ENCODE data around the gene PPCDC.
A peak's percentile ranks its signal among the peaks of the same experiment; 100 is the strongest.

The PPCDC gene

DNA sequence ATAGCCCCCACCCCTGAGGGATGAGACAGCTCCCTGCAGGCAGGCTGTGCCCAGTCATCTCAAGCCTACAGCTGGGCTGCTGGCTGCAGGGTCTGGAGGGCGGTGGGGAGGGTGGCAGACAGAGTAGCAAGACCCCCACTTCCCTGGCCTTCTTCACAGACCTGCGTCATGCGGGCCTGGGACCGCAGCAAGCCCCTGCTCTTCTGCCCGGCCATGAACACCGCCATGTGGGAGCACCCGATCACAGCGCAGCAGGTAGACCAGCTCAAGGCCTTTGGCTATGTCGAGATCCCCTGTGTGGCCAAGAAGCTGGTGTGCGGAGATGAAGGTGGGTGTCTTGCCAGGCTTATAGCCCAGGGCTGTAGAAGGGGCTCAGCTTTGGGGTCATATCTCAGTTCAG is 25.0 kb downstream of the PPCDC start:
- Histone ChIP-seq H3K4me1 (ENCODE audit: control insufficient read depth, insufficient read depth, low read length) (peaks cover 21% of the 10 kb centered on the region), H3K4me3 (ENCODE audit: low read length) (no peak overlapping the region), H3K9me3 (ENCODE audit: control insufficient read depth, low read length) (no peaks in the 10 kb centered on the region), H3K36me3 (ENCODE audit: control insufficient read depth, insufficient read depth, low read length, severe bottlenecking) (peaks cover 11% of the 10 kb centered on the region), H3K9ac (ENCODE audit: low read length) (no peak overlapping the region), H3K27me3 (replicated peaks; ENCODE audit: control insufficient read depth, insufficient read depth, low read length) (no peaks in the 10 kb centered on the region)
- no peak for DNase-seq (ENCODE audit: low read depth)

DNA sequence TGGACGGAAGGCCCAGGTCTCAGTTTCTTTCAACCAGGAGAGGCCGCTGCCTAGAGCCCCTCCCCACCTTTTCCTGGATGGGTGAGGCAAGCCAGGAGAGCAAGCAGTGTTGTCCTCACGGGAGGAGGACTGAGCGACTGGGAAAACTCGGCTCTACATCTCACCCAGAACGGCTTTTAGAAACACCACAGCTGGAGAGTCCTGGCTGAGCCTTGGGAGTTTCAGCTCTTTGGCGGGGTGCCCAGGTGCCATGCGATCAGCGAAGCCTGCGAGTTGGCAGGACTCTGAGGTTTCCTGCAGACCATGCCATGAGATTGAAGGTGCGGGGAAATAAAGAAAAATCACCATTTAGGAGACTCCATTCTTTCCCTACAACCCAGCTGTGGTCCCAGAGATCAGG is 26.0 kb downstream of the PPCDC start:
- DNase-seq (ENCODE audit: low read depth) = no peak
- no peaks in the 10 kb centered on the region for H3K9me3 ChIP-seq (ENCODE audit: control insufficient read depth, low read length)
- H3K4me1 ChIP-seq (ENCODE audit: control insufficient read depth, insufficient read depth, low read length) = peaks cover 14% of the 10 kb centered on the region

DNA sequence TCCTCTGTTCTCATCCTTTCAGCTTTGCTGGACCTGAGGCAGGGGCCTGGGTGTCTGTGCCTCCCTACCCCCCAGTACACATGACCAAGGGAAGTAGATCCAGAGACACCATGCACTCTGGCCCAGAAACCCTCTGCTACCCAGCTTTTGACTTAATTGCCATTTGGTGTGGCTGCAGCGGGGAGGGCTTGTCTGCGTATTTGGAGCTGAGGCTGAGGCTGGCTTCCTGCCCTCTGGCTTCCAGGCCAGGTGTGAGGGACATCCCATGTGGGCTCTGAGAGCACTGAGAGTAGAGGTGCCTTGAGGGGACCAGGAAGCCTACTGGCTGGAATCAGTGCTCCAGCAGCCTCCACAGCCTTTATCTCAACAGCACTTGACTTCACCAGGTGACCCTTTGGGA is 26.9 kb downstream of the PPCDC start:
- Histone ChIP-seq H3K9me3 (ENCODE audit: control insufficient read depth, low read length) (no peaks in the 10 kb centered on the region), H3K4me3 (ENCODE audit: low read length) (no peak overlapping the region), H3K9ac (ENCODE audit: low read length) (no peak overlapping the region), H3K4me1 (ENCODE audit: control insufficient read depth, insufficient read depth, low read length) (peaks cover 12% of the 10 kb centered on the region), H3K27me3 (replicated peaks; ENCODE audit: control insufficient read depth, insufficient read depth, low read length) (no peaks in the 10 kb centered on the region), H3K36me3 (ENCODE audit: control insufficient read depth, insufficient read depth, low read length, severe bottlenecking) (peaks cover 11% of the 10 kb centered on the region)
- DNase-seq (ENCODE audit: low read depth) = no peak

More for the DNA sequence above, 26.0 kb downstream of the PPCDC start:
- Histone ChIP-seq H3K4me3 (ENCODE audit: low read length) (no peak overlapping the region), H3K36me3 (ENCODE audit: control insufficient read depth, insufficient read depth, low read length, severe bottlenecking) (peaks cover 11% of the 10 kb centered on the region), H3K9ac (ENCODE audit: low read length) (no peak overlapping the region), H3K27me3 (replicated peaks; ENCODE audit: control insufficient read depth, insufficient read depth, low read length) (no peaks in the 10 kb centered on the region)

DNA sequence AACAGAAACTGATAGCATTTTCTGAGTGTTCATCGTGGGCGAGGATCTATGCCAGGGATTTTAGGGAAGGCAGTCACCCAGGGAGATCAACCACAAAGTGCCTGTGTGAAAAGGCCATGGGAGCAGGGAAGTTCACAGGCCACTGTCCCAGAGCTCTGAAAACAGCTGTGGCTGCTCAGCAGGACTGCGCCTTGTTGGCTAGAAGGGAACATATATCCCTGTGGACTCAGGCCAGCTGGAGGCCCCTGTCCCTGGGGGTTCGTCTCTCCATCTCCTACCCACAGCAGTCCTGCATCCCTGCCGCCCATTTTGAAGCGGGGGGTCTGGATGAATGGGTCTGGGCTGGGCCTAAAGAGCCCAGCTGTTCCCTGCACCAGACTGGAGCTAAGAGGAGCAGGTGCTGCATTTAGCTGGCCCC is 27.8 kb downstream of the PPCDC start:
- no peak for DNase-seq (ENCODE audit: low read depth)
- peaks cover 12% of the 10 kb centered on the region for H3K4me1 ChIP-seq (ENCODE audit: control insufficient read depth, insufficient read depth, low read length)
- H3K9me3 ChIP-seq (ENCODE audit: control insufficient read depth, low read length) = no peaks in the 10 kb centered on the region
- peaks cover 11% of the 10 kb centered on the region for H3K36me3 ChIP-seq (ENCODE audit: control insufficient read depth, insufficient read depth, low read length, severe bottlenecking)
- H3K4me3 ChIP-seq (ENCODE audit: low read length) = no peak overlapping the region
- H3K27me3 ChIP-seq (replicated peaks; ENCODE audit: control insufficient read depth, insufficient read depth, low read length) = no peaks in the 10 kb centered on the region
- H3K9ac ChIP-seq (ENCODE audit: low read length) = no peak overlapping the region

DNA sequence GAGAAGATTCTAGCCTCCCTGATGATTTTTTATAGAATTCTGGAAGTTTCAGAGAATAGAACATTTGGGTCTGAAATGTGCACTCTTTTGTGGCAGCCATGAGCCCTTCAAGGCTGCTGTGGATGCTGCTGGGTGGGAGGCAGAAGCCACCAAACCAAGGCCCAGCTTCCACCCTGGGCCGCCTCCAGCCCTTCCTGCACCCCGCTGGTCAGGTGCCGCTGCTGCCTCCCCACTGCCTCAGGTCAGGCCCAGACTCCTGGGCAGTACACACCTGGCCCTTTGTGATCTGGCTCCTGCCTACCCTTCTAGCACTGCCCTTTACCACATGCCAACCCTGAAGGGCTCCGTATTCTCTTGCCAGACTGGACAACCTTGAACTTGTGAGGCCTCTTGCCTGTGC is 28.3 kb downstream of the PPCDC start:
- Histone ChIP-seq H3K36me3 (ENCODE audit: control insufficient read depth, insufficient read depth, low read length, severe bottlenecking) (peaks cover 11% of the 10 kb centered on the region), H3K9me3 (ENCODE audit: control insufficient read depth, low read length) (no peaks in the 10 kb centered on the region), H3K9ac (ENCODE audit: low read length) (no peak overlapping the region), H3K27me3 (replicated peaks; ENCODE audit: control insufficient read depth, insufficient read depth, low read length) (no peaks in the 10 kb centered on the region), H3K4me1 (ENCODE audit: control insufficient read depth, insufficient read depth, low read length) (peaks cover 10% of the 10 kb centered on the region), H3K4me3 (ENCODE audit: low read length) (no peak overlapping the region)
- DNase-seq (ENCODE audit: low read depth) = no peak

DNA sequence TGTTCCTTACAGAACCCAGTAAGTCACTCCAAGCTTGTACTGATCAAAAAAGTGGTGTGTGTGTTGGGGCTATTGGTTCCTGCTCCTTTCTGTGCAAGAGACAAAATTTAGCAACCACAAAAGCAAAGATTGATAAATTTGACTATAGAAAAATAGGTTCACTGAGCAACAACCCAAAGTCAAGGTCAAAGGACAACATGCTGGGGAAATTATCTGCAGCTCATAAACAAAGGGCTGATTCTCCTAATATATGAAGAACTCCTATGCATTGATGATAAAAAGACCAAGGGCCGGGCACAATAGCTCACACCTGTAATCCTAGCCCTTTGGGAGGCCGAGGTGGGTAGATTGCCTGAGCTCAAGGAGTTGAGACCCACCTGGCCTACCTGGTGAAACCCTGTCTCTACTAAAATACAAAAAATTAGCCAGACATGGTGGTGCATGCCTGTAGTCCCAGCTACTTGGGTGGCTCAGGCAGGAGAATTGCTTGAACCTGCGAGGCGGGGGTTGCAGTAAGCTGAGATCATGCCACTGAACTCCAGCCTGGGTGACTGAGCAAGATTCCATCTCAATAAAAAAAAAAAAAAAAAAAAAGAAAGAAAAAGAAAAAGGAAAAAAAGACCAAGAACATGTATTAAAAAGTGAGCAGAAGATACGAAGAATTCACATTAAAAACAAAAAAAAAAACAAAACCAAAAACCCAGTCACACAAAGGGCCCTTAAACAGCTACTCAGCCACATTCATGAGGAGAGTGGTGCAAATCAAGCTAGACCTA is 29.8 kb downstream of the PPCDC start:
- Histone ChIP-seq H3K36me3 (ENCODE audit: control insufficient read depth, insufficient read depth, low read length, severe bottlenecking) (peaks cover 11% of the 10 kb centered on the region), H3K27me3 (replicated peaks; ENCODE audit: control insufficient read depth, insufficient read depth, low read length) (no peaks in the 10 kb centered on the region), H3K9me3 (ENCODE audit: control insufficient read depth, low read length) (no peaks in the 10 kb centered on the region)

DNA sequence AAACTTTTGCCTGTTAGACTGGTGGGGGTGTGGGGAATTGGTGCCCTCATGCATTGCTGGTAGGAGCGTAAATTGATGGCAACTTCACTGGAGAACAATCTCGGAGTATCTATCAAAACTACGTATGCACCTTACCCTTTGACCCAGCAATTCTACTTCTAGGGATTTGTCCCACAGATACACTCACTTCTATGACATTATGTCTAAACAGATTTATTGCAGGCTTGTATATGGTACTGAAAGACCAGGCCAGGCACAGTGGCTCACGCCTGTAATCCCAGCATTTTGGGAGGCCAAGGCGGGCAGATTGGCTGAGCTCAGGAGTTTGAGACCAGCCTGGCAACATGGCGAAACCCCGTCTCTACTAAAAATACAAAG is 30.3 kb downstream of the PPCDC start:
- DNase-seq (ENCODE audit: low read depth) = no peak
- Histone ChIP-seq H3K4me3 (ENCODE audit: low read length) (no peak overlapping the region), H3K9ac (ENCODE audit: low read length) (no peak overlapping the region), H3K9me3 (ENCODE audit: control insufficient read depth, low read length) (no peaks in the 10 kb centered on the region), H3K36me3 (ENCODE audit: control insufficient read depth, insufficient read depth, low read length, severe bottlenecking) (peaks cover 7% of the 10 kb centered on the region), H3K4me1 (ENCODE audit: control insufficient read depth, insufficient read depth, low read length) (peaks cover 5% of the 10 kb centered on the region), H3K27me3 (replicated peaks; ENCODE audit: control insufficient read depth, insufficient read depth, low read length) (no peaks in the 10 kb centered on the region)

More for the DNA sequence above, 29.8 kb downstream of the PPCDC start:
- Histone ChIP-seq H3K4me3 (ENCODE audit: low read length) (no peak overlapping the region), H3K4me1 (ENCODE audit: control insufficient read depth, insufficient read depth, low read length) (peaks cover 5% of the 10 kb centered on the region), H3K9ac (ENCODE audit: low read length) (no peak overlapping the region)
- no peak for DNase-seq (ENCODE audit: low read depth)

DNA sequence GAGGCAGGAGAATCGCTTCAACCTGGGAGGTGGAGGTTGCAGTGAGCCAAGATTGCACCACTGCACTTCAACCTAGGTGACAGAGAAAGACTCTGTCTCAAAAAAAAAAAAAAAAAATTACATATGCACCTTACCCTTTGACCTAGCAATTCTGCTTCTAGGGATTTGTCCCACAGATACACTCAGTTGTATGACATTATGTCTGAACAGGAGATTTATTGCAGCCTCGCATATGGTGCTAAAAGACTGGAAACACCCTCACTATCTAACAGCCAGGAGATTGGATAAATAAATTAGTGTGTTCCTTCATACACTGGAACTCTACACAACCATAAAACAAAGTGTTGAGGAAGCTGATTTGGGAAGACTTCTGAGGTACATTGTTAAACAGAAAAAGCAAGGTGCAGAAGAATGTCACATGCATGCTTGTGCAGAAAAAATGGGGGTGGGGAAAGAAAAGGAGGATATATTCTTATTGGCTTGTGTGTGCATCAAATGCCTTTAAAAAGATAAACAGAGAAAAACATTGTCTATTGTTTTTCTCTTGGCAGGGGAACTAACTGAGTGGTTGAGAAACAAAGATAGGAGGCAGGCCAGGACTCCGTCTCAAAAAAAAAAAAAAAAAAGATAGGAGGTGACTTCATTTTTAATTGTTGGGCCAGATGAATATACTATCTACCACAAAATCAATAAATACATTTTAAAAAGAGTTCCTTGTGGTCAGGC is 30.9 kb downstream of the PPCDC start:
- H3K9ac ChIP-seq (ENCODE audit: low read length) = no peak overlapping the region
- DNase-seq (ENCODE audit: low read depth) = no peak
- no peaks in the 10 kb centered on the region for H3K9me3 ChIP-seq (ENCODE audit: control insufficient read depth, low read length)
- H3K4me3 ChIP-seq (ENCODE audit: low read length) = no peak overlapping the region
- peaks cover 4% of the 10 kb centered on the region for H3K36me3 ChIP-seq (ENCODE audit: control insufficient read depth, insufficient read depth, low read length, severe bottlenecking)
- peaks cover 5% of the 10 kb centered on the region for H3K4me1 ChIP-seq (ENCODE audit: control insufficient read depth, insufficient read depth, low read length)
- H3K27me3 ChIP-seq (replicated peaks; ENCODE audit: control insufficient read depth, insufficient read depth, low read length) = no peaks in the 10 kb centered on the region

DNA sequence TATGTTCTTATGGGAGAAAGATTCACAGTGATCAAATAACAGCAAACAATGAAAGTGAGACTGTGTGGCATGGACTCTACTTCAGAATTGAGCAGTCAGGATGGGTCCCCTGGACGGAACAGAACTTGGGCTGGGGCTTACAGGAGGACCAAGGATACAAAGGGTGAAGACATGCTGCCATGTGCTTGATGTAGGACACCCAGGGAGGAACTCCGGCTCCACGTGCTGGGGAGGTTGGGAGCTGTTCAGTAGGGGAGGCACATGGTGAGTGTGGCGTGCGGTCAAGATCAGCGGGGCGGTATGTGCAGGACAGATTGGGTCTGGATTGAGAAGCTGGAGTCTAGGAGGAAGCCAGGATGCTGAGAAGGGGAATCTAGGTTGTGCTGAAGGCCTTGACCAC is 32.6 kb downstream of the PPCDC start:
- DNase-seq (ENCODE audit: low read depth) = no peak
- H3K27me3 ChIP-seq (replicated peaks; ENCODE audit: control insufficient read depth, insufficient read depth, low read length) = no peaks in the 10 kb centered on the region
- peaks cover 5% of the 10 kb centered on the region for H3K4me1 ChIP-seq (ENCODE audit: control insufficient read depth, insufficient read depth, low read length)
- H3K4me3 ChIP-seq (ENCODE audit: low read length) = no peak overlapping the region
- H3K36me3 ChIP-seq (ENCODE audit: control insufficient read depth, insufficient read depth, low read length, severe bottlenecking) = no peaks in the 10 kb centered on the region
- no peaks in the 10 kb centered on the region for H3K9me3 ChIP-seq (ENCODE audit: control insufficient read depth, low read length)
- H3K9ac ChIP-seq (ENCODE audit: low read length) = no peak overlapping the region

DNA sequence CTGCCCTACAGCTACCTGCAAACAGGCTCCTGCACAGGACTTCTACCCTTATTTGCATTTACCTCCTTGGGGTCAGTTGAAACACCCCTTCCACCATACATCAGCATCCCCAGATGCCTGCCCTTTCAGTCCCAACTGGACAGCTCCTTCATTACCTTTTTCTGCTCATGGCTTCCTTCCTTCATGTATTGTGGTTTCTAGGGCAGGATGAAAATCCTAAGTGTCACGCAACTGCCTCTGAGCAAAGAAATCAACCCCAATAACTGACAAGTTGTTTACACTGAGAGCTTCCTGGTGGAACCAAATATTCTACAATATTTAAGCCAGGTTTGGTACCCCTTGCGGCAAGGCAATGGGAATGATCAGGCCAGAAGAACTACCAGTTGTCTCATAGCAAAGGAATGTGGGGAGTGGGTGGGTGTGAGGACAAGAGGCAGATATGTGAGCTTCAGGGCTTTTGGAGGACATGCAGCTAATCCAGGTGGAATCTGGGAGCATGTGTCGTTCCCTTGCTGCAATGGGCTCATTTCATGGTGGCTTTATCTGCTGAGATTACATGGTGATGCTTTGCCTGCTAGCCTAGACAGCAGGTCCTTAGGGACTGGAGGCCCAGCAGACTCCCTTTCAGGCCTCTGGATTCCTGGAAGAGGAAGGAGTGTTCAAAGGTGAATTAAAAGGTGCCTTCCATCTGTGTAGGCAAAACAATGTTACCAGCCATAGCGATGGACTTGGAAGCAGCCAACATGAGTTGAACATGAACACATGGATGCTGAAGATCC is 34.9 kb downstream of the PPCDC start:
- H3K36me3 ChIP-seq (ENCODE audit: control insufficient read depth, insufficient read depth, low read length, severe bottlenecking) = no peaks in the 10 kb centered on the region
- H3K9me3 ChIP-seq (ENCODE audit: control insufficient read depth, low read length) = no peaks in the 10 kb centered on the region
- H3K9ac ChIP-seq (ENCODE audit: low read length) = no peak overlapping the region
- H3K27me3 ChIP-seq (replicated peaks; ENCODE audit: control insufficient read depth, insufficient read depth, low read length) = no peaks in the 10 kb centered on the region
- H3K4me3 ChIP-seq (ENCODE audit: low read length) = no peak overlapping the region
- DNase-seq (ENCODE audit: low read depth) = peak; percentile 31
- H3K4me1 ChIP-seq (ENCODE audit: control insufficient read depth, insufficient read depth, low read length) = peaks cover 15% of the 10 kb centered on the region

DNA sequence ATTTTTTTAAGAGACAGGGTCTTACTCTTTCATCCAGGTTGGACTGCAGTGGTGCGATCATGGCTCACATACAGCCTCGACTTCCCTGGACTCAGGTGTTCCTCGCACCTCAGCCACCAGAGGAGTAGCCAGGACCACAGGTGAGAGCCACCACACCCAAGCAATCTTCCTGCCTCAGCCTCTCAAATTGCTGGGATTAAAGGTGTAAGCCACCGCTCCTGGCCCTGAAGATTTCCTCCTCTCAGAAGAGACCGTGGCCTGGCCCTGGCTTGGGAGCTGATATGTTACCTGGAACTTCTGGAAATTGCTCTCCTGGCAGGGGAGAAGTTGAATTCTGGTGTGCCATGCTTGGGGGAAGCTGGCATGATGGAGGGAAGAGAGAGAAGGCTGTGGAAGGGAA is 36.2 kb downstream of the PPCDC start:
- H3K27me3 ChIP-seq (replicated peaks; ENCODE audit: control insufficient read depth, insufficient read depth, low read length) = no peaks in the 10 kb centered on the region
- no peak for DNase-seq (ENCODE audit: low read depth)
- no peaks in the 10 kb centered on the region for H3K9me3 ChIP-seq (ENCODE audit: control insufficient read depth, low read length)
- H3K4me3 ChIP-seq (ENCODE audit: low read length) = no peak overlapping the region
- no peak overlapping the region for H3K9ac ChIP-seq (ENCODE audit: low read length)
- no peaks in the 10 kb centered on the region for H3K36me3 ChIP-seq (ENCODE audit: control insufficient read depth, insufficient read depth, low read length, severe bottlenecking)
- peaks cover 18% of the 10 kb centered on the region for H3K4me1 ChIP-seq (ENCODE audit: control insufficient read depth, insufficient read depth, low read length)
